Esophagus squamous epithelium (tissue), 4 donors: Measurements from ENCODE around the gene SUGP1.

ENCODE experiments used
- CTCF ChIP-seq, 6 experiments: fragments of 450-650 bp in 4 of 6; fragments of 200-600 bp in 2 of 6; sonication (generic) in 2 of 6; IDR thresholded peaks; one replicate each; pipeline ENCODE4 v1.5.1; 2016 to 2019; ENCODE audit warnings: antibody characterized with exemption in 6 of 6, mild to moderate bottlenecking in 4 of 6, moderate library complexity in 4 of 6
- POLR2A ChIP-seq, 4 donors: fragments of 450-650 bp; IDR thresholded peaks; one replicate each; pipeline ENCODE4 v1.6.1; 2017; ENCODE audit warnings: antibody characterized with exemption in 4 of 4, mild to moderate bottlenecking in 4 of 4, moderate library complexity in 3 of 4

GRCh38 chr19:19274146-19274545 is 46.2 kb downstream of the SUGP1 start:
- TF ChIP-seq CTCF (IDR thresholded peaks at IDR 0.05) (no peak), POLR2A (IDR thresholded peaks at IDR 0.05) (no peak)
